ENCODE results near the gene PIK3C2G. TPM values are rescaled to one million over a fixed set of nuclear protein-coding genes. Genes with fewer than 3 reads are reported as not detected.

The PIK3C2G gene
- total RNA-seq, 2 donors from 2014 or later: not detected

DNA sequence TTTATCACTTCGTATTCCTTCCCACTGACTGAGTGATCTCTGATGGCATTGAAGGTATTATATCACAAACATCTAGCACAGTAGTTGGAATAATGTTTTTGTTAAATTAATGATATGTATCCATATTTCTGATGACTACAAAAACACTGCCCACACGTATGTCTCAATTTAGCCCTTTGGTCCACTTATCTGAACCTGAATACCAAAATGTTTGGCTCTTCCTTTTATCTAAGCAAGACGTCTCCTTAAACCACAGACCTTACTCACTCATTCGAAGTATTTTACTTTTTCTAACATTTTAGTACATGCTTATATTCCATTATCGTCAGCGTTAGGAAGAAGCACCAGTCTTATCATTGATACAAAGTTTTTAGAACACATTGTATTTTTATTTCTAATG is 126.4 kb downstream of the PIK3C2G start:
- intact Hi-C loops (cut with DNase I): no loop called here
- peak in 1 of 2 donors; percentile 54 for ATAC-seq
- no peak for DNase-seq

DNA sequence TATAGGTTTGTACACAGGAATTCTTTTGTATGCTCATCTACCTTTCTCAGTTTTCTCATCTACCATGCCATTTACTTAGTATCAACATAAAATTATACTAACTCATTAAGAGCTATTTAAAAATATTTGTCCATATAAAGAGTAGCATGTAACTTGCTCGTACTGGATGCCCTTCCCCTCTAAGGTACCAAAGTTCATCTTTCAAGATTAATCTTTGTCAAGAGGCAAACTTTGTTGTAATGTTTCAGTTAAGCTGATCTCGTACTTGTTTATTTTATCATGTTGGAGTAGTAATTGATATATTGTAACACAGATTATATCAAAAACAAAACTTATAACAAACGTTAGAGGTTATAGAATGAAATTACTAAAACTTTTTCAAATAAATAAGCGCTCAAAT is 128.5 kb downstream of the PIK3C2G start:
- DNase-seq (no peak), ATAC-seq (no peak)
- intact Hi-C loops (cut with DNase I): no loop called here

DNA sequence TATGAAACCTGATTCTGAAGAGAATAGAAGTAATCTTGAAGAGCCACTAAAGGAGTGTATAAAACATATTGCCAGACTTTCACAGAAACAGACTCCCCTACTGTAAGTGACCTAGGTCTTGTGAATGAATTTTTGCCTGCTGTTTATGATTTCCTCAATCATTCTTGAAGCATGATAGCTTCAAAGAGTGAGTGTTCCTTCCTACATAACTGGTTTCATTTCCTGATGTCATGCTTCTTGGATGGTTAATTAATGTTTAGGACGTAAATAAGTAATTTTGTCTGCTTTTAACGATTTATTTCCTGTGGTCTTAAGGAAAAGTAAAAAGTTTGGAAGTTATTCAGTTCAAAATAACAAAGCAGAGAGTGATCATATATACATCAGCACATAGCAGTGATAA is 129.8 kb downstream of the PIK3C2G start:
- intact Hi-C loops (cut with DNase I): no loop called here
- DNase-seq: no peak
- no peak for ATAC-seq

DNA sequence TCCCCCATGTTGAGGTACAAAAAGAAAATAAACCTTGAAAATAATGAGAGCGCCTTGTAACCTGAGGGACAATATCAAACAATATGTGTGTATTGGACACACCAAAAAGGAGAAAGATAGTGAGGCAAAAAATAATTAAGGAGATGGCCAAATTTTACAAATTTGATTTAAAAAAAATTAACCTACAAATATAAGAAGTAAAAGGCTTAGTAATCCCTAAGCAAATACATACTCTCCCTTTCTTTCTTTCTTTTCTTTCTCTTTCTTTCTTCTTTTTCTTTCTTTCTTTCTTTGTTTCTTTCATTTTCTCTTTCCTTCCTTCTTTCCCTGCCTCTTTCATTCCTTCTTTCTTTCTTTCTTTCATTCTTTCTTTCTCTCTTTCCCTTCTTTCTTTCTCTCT is 133.4 kb downstream of the PIK3C2G start:
- intact Hi-C loops (cut with DNase I): no loop called here
- no peak for ATAC-seq
- DNase-seq: no peak

DNA sequence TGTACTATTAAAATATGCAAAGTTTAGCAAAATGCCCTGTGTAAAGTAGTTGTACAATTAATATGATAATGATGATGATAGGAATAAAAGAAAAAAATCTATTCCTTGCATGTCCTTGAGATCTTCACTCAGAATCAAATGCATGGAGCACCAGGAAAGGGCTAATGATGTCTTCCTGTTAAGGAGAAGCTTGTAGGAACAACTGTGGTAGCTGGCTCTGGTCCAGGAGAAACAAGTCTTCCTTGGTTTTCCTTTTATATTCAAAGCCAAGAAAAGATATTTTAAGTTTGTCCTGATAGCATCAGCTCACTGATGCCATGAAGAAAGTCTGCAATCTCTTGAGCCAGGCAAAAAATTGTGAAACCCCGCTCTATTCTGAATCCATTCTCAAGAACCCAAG is 138.9 kb downstream of the PIK3C2G start:
- intact Hi-C loops (cut with DNase I): no loop called here
- ATAC-seq (no peak), DNase-seq (no peak)

DNA sequence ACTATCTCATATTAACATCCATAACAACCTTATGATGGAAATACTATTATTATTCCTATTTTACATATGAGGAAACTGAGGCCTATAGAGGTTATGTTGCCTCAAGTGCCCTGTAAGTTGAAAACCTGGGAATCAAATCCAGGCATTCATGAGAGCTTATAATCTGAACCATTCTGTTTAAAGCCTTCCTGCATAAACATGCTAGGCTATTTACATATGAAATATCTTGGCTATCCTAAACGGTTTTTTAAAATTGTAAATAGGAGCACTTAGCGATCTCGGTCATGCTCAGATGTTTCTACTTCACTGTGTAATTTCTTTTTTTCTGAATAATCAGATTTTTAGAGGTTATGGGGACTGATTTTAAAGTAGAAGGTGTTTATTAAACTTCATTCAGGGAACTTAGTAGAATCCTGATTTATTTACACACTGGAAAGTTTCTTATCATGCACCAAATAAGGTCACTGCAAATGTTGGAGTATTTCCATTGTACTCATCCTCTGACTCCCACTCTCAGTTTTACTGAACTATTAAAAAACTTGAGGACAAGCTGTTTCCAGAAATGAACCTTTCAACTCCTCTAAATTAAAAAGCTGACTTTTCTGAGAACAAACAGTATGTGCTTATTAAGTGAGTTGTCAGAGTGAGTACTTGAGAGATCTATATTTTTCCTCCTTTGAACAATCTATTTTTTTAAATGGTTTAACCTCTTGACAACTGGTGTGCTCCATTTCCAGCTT is 141.7 kb downstream of the PIK3C2G start:
- intact Hi-C loops (cut with DNase I): no loop called here
- DNase-seq (no peak), ATAC-seq (peak in 1 of 2 donors; percentile 21)

DNA sequence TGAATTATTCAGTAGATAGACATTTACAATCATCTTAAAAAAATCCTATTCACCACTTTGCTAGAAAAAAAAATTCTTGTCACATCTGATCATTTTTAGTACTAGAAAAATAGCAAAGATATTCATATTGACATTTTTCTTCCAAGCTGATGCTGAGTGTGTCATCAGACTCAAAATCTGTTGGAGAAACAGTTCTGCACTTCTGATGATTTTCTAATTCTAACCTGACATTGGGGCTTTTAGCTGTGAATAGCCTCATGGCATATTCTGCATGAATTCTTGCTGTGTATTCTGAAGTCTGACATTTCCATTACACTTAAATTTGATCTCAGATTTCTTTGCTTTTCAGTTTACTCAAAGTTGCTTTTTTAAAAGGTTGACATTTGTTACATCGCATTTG is 150.1 kb downstream of the PIK3C2G start:
- ATAC-seq: no peak
- intact Hi-C loops (cut with DNase I): no loop called here
- no peak for DNase-seq

DNA sequence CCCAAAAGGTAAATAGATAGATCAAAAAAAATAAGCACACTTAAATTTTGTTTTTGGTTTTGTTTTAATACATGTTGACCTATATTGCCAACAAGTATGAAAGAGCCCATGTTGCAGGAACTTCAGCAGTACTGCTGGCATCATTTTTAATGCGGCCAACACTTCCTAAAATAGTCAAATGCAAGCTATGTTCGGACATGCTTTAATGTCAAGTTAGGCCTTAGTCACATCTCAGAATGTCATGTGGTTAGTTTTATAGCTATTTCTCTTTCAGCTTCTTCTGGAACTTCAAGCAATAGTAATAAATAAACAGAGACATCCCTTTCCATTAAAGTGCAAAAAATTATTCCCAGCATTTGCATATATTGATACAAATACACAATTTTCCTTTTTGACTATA is 153.4 kb downstream of the PIK3C2G start:
- intact Hi-C loops (cut with DNase I): no loop called here
- ATAC-seq (no peak), DNase-seq (no peak)

DNA sequence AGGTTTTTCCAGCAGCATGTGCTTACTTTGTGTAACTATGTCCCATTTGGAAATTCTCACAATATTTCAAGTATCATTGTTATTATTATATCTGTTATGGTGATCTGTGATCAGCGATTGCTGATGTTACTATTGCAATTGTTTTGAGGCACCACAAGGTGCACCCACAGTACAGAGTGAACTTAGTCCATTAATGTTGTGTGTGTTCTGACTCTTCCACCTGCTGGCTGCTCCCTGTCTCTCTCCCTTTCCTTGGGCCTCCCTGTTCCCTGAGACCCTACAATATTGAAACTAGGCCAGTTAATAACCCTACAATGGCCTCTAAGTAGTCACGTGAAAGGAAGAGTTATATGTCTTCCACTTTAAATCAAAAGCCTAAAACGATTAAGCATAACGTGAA is 153.9 kb downstream of the PIK3C2G start:
- ATAC-seq: no peak
- no peak for DNase-seq
- intact Hi-C loops (cut with DNase I): no loop called here

DNA sequence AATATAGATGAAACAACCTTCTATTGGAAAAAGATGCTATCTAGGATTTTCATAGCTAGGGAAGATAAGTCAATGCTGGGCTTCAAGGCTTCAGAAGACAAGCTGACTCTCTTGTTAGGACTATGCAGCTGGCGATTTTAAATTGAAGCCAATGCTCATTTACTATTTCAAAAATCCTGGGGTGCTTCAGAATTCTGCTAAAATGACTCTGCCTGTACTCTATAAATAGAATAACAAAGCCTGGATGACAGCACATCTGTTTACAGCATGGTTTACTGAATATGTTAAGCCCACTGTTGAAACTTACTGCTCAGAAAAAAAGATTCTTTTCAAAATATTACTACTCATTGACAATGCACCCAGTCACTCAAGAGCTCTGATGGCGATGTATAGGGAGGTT is 155.1 kb downstream of the PIK3C2G start:
- ATAC-seq: no peak
- intact Hi-C loops (cut with DNase I): no loop called here
- DNase-seq: no peak

DNA sequence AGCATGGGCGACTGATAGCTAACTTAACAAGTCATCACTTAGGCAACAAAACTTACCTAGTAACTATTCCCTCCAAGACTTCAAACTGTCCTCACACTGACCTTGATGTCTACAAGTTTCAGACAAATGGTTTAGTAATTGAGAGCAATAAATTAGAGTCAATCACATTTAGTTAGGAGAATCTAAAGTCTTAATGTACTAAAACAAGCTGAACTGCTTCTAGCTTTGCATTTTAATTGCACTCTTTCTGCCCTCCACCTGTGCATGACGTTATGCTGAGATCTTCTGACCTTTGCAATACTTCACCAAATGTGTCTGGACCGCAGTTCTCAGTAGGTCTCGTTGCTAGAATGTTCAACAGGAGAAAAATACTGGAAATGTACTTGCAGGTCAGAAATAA is 158.0 kb downstream of the PIK3C2G start:
- no peak for DNase-seq
- intact Hi-C loops (cut with DNase I): no loop called here
- no peak for ATAC-seq

DNA sequence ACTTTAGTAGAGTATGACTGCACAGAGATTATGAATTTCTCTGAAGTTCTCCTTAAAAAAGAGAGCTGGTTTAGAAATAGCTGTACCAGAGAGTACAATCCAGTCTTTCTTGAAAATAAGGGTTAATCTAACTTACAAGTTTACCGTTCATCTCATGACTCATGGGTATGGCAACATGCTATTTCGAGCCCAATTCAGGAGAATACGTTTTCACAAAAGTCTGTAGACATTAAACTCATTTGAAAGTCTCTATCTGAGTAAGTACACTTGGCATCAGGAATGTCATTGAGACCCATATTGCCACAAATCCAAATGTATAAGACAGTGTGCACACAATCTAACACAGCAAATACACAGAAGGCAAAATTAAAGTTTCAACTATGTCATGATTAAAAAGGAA is 160.5 kb downstream of the PIK3C2G start:
- ATAC-seq (no peak), DNase-seq (no peak)
- intact Hi-C loops (cut with DNase I): no loop called here

DNA sequence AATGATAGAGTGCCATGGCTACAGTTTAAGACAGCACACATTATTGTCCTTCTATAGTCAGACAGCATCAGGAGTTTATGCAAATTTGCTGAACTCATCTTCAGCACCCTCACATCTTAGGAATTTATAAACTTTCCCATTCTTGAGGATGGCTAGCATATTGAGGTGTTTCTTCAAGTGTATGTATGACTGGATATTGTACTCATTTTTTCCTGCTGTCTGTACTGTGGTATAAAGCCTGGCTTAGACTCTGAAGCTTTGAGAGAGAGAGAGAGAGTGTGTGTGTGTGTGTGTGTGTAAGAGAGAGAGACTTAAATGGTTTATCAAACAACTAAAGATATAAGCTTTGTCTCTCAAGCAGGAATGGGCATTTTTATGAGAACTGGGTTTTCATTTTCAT is 161.6 kb downstream of the PIK3C2G start:
- ATAC-seq (no peak), DNase-seq (no peak)
- intact Hi-C loops (cut with DNase I): no loop called here

DNA sequence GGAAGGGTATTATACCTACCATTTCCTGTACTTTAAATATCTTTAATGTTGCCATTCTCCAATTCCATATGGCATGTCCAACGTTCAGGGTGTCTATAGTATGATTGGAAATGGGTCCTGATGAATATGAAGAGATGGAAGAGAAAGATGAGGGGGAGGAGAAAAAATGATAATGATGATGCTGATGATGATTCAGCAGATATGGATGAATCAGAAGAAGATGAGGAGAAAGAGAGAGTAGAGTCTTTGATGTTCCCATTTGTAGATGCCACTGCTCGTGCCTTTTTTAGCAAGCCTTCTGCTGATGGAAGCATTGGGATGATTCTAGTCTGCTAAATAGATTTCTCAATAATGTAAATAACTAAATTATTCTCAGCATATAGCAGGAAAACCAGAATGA is 163.5 kb downstream of the PIK3C2G start:
- intact Hi-C loops (cut with DNase I): no loop called here
- DNase-seq (no peak), ATAC-seq (no peak)

DNA sequence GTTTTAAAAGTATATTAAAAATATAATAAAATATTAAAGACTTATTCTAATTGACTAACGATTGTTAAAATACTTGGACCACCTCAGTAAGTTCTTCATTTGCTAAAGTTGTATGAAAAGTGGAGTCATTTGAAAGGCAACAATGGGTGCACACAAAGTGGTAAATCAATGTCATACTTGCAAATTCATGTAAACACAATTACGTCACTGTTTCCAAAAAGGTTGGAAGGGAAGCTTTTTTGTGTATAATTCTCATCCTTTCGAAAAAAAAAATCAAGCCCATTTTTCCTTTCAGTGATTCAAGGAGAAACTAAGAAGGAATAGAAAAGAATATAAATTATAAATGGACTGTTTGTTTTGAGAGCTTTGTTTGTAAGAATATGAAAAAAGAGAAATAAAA is 166.2 kb downstream of the PIK3C2G start:
- DNase-seq (no peak), ATAC-seq (no peak)
- intact Hi-C loops (cut with DNase I): no loop called here

DNA sequence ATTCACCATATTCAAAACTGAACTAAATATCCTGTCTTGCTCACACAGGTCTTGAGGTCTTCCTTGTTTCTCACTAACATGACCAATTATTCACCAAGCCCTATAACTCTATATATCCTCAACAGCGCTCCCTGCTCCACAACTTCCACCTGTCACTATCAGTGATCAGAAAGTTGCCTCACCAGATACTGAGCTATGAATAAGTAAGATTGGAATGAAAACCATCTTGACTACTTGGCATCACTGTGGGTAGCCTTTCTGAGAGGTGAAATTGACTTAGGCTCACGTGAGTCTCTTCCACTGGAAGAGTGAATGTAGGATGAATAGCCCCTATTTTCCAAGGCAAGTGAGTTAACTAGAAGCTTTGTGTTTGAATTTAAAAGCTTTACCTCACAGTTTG is 167.1 kb downstream of the PIK3C2G start:
- intact Hi-C loops (cut with DNase I): no loop called here
- ATAC-seq (peak in 1 of 2 donors; percentile 10), DNase-seq (no peak)

DNA sequence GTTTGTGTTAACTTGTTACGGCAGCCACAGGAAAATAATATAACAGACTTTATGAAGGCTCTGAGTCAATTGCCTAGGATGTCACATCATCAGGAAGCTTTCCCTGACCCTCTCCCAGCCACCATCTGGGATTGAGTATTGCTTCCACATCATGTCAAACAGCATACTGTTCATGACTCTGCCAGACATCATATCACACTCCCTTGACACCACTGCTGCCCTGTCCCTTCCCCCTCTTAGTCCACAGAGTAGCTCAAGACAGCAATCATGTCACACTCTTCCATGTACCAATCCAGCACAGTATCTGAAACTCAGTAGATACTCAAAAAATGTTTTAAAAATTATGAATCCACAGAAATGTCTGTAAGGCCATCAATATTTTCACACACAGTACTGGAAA is 168.0 kb downstream of the PIK3C2G start:
- ATAC-seq (peak; percentile 78 to 83), DNase-seq (no peak)
- intact Hi-C loops (cut with DNase I): no loop called here

DNA sequence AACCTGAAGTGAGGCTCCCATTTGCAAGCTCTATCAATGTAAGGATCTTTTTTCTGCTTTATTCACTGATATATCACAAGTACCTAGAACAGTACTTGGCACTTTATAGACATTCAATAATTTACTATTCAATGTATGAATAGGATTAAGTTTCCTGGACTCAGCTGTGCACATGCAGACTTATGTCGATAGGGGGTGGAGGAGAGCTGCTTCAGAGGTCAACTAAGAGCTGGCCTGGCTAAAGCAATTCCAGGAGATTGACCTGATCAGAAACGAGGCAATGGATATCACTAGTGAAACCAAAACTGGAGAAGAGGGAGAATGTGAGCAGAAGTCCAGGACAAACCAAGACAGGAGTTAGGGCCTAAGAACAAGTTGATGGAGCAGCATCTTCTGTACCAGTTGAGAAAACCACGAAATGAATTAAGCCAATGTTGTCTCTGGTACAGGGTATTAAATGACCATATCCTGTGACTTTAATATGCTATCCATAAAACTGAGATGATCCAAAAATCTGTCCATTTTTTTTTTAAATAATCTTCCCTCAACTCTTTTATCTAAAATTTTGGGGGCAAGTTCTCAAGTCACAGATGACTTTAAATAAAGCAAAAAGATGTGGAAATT is 169.2 kb downstream of the PIK3C2G start:
- peak; percentile 22 for DNase-seq
- intact Hi-C loops (cut with DNase I): loop anchor here in 1 of 2 donors (10.0 kb wide), 1 partner anchor 754 kb away; no protein-coding TSS in a partner anchor
- peak; percentile 74 to 95 for ATAC-seq

DNA sequence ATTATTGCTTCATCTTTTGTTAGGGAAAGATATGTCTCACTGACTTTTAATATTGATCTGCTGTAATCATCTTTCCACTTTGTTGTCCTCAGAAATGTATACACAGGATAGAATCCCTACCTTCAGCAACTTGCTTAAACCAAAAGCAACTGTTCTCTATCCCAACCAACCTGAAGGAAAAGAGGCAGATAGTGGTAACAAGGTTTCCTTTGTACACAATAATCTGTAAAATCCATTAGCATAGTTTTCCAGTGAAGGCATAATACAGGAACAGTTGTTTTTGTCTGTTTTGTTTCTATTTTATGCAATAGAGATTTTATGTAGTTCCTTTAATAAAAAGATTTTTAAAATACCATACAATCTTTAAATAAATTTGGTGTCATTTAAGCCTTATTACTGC is 170.5 kb downstream of the PIK3C2G start:
- no peak for ATAC-seq
- intact Hi-C loops (cut with DNase I): loop anchor here in 1 of 2 donors (10.0 kb wide), 1 partner anchor 753 kb away; no protein-coding TSS in a partner anchor
- DNase-seq: no peak

DNA sequence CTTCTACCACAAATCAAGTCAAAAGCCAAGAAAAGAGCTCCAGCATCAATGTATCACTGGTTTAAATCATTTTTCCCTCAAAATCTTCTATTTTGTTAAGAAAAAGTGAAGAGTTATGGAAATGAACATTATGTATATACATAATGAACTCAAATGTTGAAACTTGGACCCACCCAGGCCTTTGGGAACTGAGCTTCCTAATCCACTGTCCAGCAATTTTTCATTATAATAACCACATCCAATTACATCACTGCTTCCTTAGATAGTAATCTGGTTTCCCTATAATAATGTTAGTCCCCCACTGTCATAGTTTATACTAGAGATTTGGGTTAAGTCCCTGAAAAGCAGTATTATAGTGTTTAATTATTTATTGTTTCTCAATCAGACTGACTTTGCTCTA is 170.9 kb downstream of the PIK3C2G start:
- intact Hi-C loops (cut with DNase I): loop anchor here in 1 of 2 donors (10.0 kb wide), 1 partner anchor 753 kb away; no protein-coding TSS in a partner anchor
- DNase-seq: no peak
- no peak for ATAC-seq

DNA sequence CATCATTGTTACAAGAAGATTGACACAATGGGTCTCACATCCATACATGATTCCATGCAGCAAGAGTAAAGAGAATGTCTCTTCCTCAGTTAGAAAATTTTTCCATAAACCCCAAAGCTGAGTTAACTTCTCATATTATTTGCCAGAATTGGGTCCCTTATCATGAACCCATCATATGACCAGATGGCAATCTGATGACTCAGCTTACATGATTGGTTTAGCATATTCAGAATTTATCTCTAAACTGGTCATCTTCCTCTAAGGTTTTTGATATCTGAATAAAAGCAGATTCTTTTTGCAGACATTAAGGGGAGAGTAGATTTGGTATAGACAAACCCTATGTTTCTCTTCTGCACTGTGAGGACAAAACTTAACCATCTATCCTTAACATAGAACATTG is 174.9 kb downstream of the PIK3C2G start:
- ATAC-seq (no peak), DNase-seq (no peak)
- intact Hi-C loops (cut with DNase I): loop anchor here in 1 of 2 donors (10.0 kb wide), 1 partner anchor 749 kb away; no protein-coding TSS in a partner anchor
